HFFc6 (cell line): ENCODE results near the gene LENG9. TPM values are rescaled to one million over a fixed set of nuclear protein-coding genes. Genes with fewer than 3 reads are reported as not detected.
"Not testable (repeated sequence)": the region's sequence is repeated elsewhere in the genome, so short reads cannot be mapped to it uniquely, and the experiment has no call there.

ENCODE experiments used
- DNase-seq: peaks from one replicate; pipeline ENCODE4 v3.0.0-alpha.2; 2018
- H3K27ac Mint-ChIP-seq: 2 replicates; pipeline ENCODE4 v1.8.0; 2020; ENCODE audit warnings: mild to moderate bottlenecking, mixed read lengths
- H3K27me3 Mint-ChIP-seq: 2 replicates; pipeline ENCODE4 v1.8.0; 2021; ENCODE audit warnings: mild to moderate bottlenecking, moderate library complexity, mixed read lengths; ENCODE audit not compliant: insufficient read depth
- H3K36me3 Mint-ChIP-seq: 2 replicates; pipeline ENCODE4 v1.8.0; 2021; ENCODE audit warnings: low read depth, mixed read lengths
- H3K4me1 Mint-ChIP-seq: 2 replicates; pipeline ENCODE4 v1.8.0; 2020; ENCODE audit warnings: low read depth, mixed read lengths
- H3K4me3 Mint-ChIP-seq: 2 replicates; pipeline ENCODE4 v1.8.0; 2020; ENCODE audit warnings: mild to moderate bottlenecking, moderate library complexity, mixed read lengths
- H3K9me3 Mint-ChIP-seq: 2 replicates; pipeline ENCODE4 v1.8.0; 2020; ENCODE audit warnings: mild to moderate bottlenecking, mixed read lengths
- CTCF ChIP-seq: fragments of 200-600 bp; sonication (generic); IDR thresholded peaks from 2 replicates; pipeline ENCODE4 v1.5.0; 2021; ENCODE audit warnings: antibody characterized with exemption, mild to moderate bottlenecking
- total RNA-seq, 6 experiments: library from RNA; stranded (reverse); fragmentation: NEBNext Ultra II Directional; extraction: Animal tissue kit (Norgen Biotek cat#: 25700); gene quantifications; 2 replicates in 1 of 6; 3 replicates in 5 of 6; pipeline ENCODE4 v1.2.3, GENCODE V29; 2021

The LENG9 gene
- total RNA-seq, 6 experiments from 2014 or later, result 3.0 to 4.0 (median 3.6) TPM

- TF ChIP-seq CTCF, result no peak
- Mint-ChIP-seq H3K4me1 (peaks cover 38% of the 10 kb centered on the region), H3K36me3 (peaks cover 46% of the 10 kb centered on the region), H3K27ac (peak overlapping the region; percentile 99), H3K4me3 (peak overlapping the region; percentile 97), H3K9me3 (no peaks in the 10 kb centered on the region), H3K27me3 (peaks cover 8% of the 10 kb centered on the region)
- no peak for DNase-seq
These were observed 13.9 kb downstream of the LENG9 start for GRCh38 chr19:54449701-54450069.

- no peaks in the 10 kb centered on the region for H3K9me3 Mint-ChIP-seq
- H3K4me3 Mint-ChIP-seq, result peak within 1 kb of the TSS; percentile 97
- peaks cover 47% of the 10 kb centered on the region for H3K36me3 Mint-ChIP-seq
- H3K27ac Mint-ChIP-seq, result peak within 1 kb of the TSS; percentile 99
- H3K4me1 Mint-ChIP-seq, result peaks cover 38% of the 10 kb centered on the region
- TF ChIP-seq CTCF, result no peak
- H3K27me3 Mint-ChIP-seq, result peaks cover 8% of the 10 kb centered on the region
- peak; percentile 97 for DNase-seq
These were observed 14.5 kb downstream of the LENG9 start, which contains the start of gene LENG8 for GRCh38 chr19:54448774-54449700. TSS of gene LENG8 (plus strand) at chr19:54449199. CDS start at chr19:54451345, 2,146 bp downstream.

DNA sequence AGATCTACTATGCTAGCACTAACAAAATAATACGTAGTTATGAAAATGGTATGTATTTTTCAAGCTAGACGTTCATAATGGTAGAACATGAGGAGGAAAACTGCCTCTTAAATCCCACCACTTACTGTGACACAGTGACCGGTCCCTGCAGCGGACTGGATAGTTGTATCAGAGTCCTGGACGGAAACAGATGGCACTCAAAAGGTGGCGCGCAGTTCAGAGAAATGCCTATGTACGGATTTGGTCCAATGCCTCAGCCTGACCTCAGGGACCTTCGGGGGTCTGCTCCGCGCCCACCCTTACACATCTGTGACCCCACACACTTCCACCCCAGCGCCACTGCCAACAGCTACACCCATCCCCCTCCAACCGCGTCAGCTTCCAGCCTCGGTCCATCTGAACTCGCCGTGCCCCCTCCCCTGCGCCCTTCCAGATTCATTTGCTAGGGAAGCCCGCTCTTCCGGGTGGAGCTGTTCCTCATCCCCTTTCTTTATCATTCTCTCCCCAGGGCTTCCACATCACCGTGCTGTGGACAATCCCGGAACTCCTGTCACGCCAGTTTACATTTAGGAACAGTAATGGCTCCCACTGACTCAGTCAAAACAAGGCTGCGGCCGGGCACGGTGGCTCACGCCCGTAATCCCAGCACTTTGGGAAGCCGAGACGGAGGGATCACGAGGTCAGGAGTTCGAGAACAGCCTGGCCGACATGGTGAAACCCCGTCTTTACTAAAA, 15.4 kb downstream of the LENG9 start:
- peak; percentile 57 for DNase-seq
- peak overlapping the region; percentile 97 for H3K4me3 Mint-ChIP-seq
- TF ChIP-seq CTCF, result 0 out of 2 replicates have a peak, but pooled peaks have one; percentile 17
- peak overlapping the region; percentile 99 for H3K27ac Mint-ChIP-seq
- peaks cover 5% of the 10 kb centered on the region for H3K27me3 Mint-ChIP-seq
- H3K9me3 Mint-ChIP-seq, result no peaks in the 10 kb centered on the region
- H3K36me3 Mint-ChIP-seq, result peaks cover 42% of the 10 kb centered on the region
- H3K4me1 Mint-ChIP-seq, result peaks cover 37% of the 10 kb centered on the region

- TF ChIP-seq CTCF, result peak; percentile 57
- DNase-seq, H3K27me3 Mint-ChIP-seq, H3K27ac Mint-ChIP-seq, H3K9me3 Mint-ChIP-seq, H3K4me3 Mint-ChIP-seq: not testable (repeated sequence)
- Mint-ChIP-seq H3K36me3 (peaks cover 40% of the 10 kb centered on the region), H3K4me1 (peaks cover 26% of the 10 kb centered on the region)
These were observed 17.2 kb downstream of the LENG9 start for GRCh38 chr19:54446349-54446748.

DNA sequence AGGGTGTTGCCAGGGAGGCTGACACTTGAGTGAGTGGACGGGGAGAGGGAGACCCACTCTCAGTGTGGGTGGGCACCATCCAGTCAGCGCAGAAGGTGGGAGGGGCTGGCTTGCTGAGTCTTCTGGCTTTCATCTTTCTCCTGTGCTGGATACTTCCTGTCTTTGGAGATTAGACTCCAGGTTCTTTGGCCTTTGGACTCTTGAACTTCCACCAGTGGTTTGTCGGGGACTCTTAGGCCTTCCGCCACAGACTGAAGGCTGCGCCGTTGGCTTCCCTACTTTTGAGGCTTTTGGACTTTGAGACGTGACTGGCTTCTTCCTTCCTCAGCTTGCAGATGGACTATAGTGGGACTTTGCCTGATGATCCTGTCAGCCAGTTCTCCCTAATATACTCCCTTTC, 18.8 kb downstream of the LENG9 start:
- no peak for TF ChIP-seq CTCF
- Mint-ChIP-seq H3K27ac (no peak overlapping the region), H3K4me1 (peaks cover 13% of the 10 kb centered on the region), H3K4me3 (no peak overlapping the region), H3K36me3 (peaks cover 24% of the 10 kb centered on the region), H3K27me3 (peaks cover 3% of the 10 kb centered on the region), H3K9me3 (no peaks in the 10 kb centered on the region)
- DNase-seq, result no peak
